HepG2 (cell line): ENCODE measurements around the gene CDR2L. TPM values are rescaled to one million over a fixed set of nuclear protein-coding genes. Genes with fewer than 3 reads are reported as not detected.

Source experiments
- ATAD3A ChIP-seq: sonication (generic); formaldehyde crosslinking; IDR thresholded peaks from 2 replicates; pipeline ENCODE4 v1.4.0; 2020; ENCODE audit warnings: missing genetic modification reagents
- CEBPB ChIP-seq: IDR thresholded peaks from 2 replicates; pipeline ENCODE4 v1.6.1; 2011; ENCODE audit warnings: low read depth, low read length, improper control_type of control experiment, borderline replicate concordance
- EED ChIP-seq: sonication (generic); formaldehyde crosslinking; IDR thresholded peaks from 2 replicates; pipeline ENCODE4 v1.5.0; 2020; ENCODE audit warnings: mild to moderate bottlenecking, missing genetic modification reagents
- FOXP4 ChIP-seq: sonication (generic); formaldehyde crosslinking; IDR thresholded peaks from 2 replicates; pipeline ENCODE4 v1.4.0; 2020; ENCODE audit warnings: missing genetic modification reagents
- HMG20B ChIP-seq: conservative IDR thresholded peaks from 2 replicates; pipeline ENCODE4 v1.6.1; 2016; ENCODE audit warnings: missing genetic modification reagents, missing compliant biosample characterization
- KDM5A ChIP-seq: fragments of 200-600 bp; sonication (generic); IDR thresholded peaks from 2 replicates; pipeline ENCODE4 v1.7.0; 2018; ENCODE audit warnings: antibody characterized with exemption, mild to moderate bottlenecking, low read length, borderline replicate concordance
- MAFG ChIP-seq: sonication (generic); formaldehyde crosslinking; IDR thresholded peaks from 2 replicates; pipeline ENCODE4 v1.5.1; 2020; ENCODE audit warnings: mild to moderate bottlenecking, missing genetic modification reagents
- MED13 ChIP-seq: sonication (generic); formaldehyde crosslinking; IDR thresholded peaks from 2 replicates; pipeline ENCODE4 v1.5.0; 2020; ENCODE audit warnings: missing genetic modification reagents
- MIER2 ChIP-seq: IDR thresholded peaks from 2 replicates; pipeline ENCODE4 v1.6.1; 2016; ENCODE audit warnings: missing biosample characterization, missing genetic modification reagents
- PITX1 ChIP-seq: sonication (generic); formaldehyde crosslinking; IDR thresholded peaks from 2 replicates; pipeline ENCODE4 v1.5.1; 2020; ENCODE audit warnings: mild to moderate bottlenecking, missing genetic modification reagents
- SAFB2 ChIP-seq: sonication (generic); formaldehyde crosslinking; IDR thresholded peaks from 2 replicates; pipeline ENCODE4 v1.5.1; 2020; ENCODE audit warnings: missing genetic modification reagents, low read depth, mild to moderate bottlenecking, borderline replicate concordance
- SATB2 ChIP-seq: sonication (generic); formaldehyde crosslinking; IDR thresholded peaks from 2 replicates; pipeline ENCODE4 v1.5.0; 2020; ENCODE audit warnings: missing genetic modification reagents
- SMAD9 ChIP-seq: sonication (generic); formaldehyde crosslinking; IDR thresholded peaks from 2 replicates; pipeline ENCODE4 v1.5.1; 2020; ENCODE audit warnings: mild to moderate bottlenecking, missing genetic modification reagents
- YEATS2 ChIP-seq: sonication (generic); formaldehyde crosslinking; IDR thresholded peaks from 2 replicates; pipeline ENCODE4 v1.4.0; 2020; ENCODE audit warnings: missing genetic modification reagents, borderline replicate concordance
- ZNF12 ChIP-seq: sonication (generic); formaldehyde crosslinking; IDR thresholded peaks from 2 replicates; pipeline ENCODE4 v1.5.0; 2020; ENCODE audit warnings: missing genetic modification reagents
- ZNF44 ChIP-seq: sonication (generic); formaldehyde crosslinking; IDR thresholded peaks from 2 replicates; pipeline ENCODE4 v1.5.1; 2020; ENCODE audit warnings: mild to moderate bottlenecking, missing genetic modification reagents
- ZNF580 ChIP-seq: IDR thresholded peaks from 2 replicates; pipeline ENCODE4 v1.6.1; 2016; ENCODE audit warnings: low read depth, borderline replicate concordance
- ZNF609 ChIP-seq: sonication (generic); formaldehyde crosslinking; IDR thresholded peaks from 2 replicates; pipeline ENCODE4 v1.4.0; 2020; ENCODE audit warnings: mild to moderate bottlenecking, missing genetic modification reagents, borderline replicate concordance
- ZNF614 ChIP-seq: IDR thresholded peaks from 2 replicates; pipeline ENCODE4 v1.6.1; 2018; ENCODE audit warnings: missing biosample characterization, missing genetic modification reagents, inconsistent platforms, borderline replicate concordance
- ZNF773 ChIP-seq: sonication (generic); formaldehyde crosslinking; IDR thresholded peaks from 2 replicates; pipeline ENCODE4 v1.4.0; 2020; ENCODE audit warnings: missing genetic modification reagents, borderline replicate concordance
- ZNF83 ChIP-seq: sonication (generic); formaldehyde crosslinking; IDR thresholded peaks from 2 replicates; pipeline ENCODE4 v1.4.0; 2020; ENCODE audit warnings: missing genetic modification reagents, mild to moderate bottlenecking, borderline replicate concordance
- polyA plus RNA-seq, 8 experiments: library from polyadenylated mRNA; depleted of rRNA in 3 of 8; stranded (reverse) in 7 of 8; unstranded in 1 of 8; fragments of >200 nt; fragmentation: Illumina TruSeq in 4 of 8; extraction: Trizol in 4 of 8; gene quantifications; 2 replicates each; pipeline versions ENCODE4 v1.2.1 to v1.2.3, GENCODE V29; 2011 to 2016; ENCODE audit warnings: low read depth in 4 of 8, missing spikeins in 1 of 8, mixed read lengths in 1 of 8; ENCODE audit not compliant: insufficient read depth in 1 of 8
- total RNA-seq, 5 experiments: library from RNA; depleted of rRNA; stranded (reverse); fragments of >200 nt; fragmentation: Illumina TruSeq; extraction: Trizol; gene quantifications; 2 replicates each; pipeline ENCODE4 v1.2.3, GENCODE V29; 2016; ENCODE audit warnings: low read depth in 1 of 5

CDR2L gene
- total and polyA plus RNA-seq, 2 of the 13 experiments (the other 11 are each of a cell fraction or from before 2014, with no cell fraction given): 1.9 to 2.1 TPM

GRCh38 chr17:75033346-75034235, 46.2 kb downstream of the CDR2L start (continued):
- peak; percentile 16; the same call in 1 of the 2 replicates for TF ChIP-seq ZNF609 (CRISPR knock-in tag)
- 0 out of 2 replicates have a peak, but pooled peaks have one; percentile 59 for TF ChIP-seq ZNF44
- peak; percentile 72; the same call in 1 of the 2 replicates for TF ChIP-seq ZNF580
- no peak for TF ChIP-seq MAFG (CRISPR knock-in tag)
- 0 out of 2 replicates have a peak, but pooled peaks have one; percentile 8 for TF ChIP-seq SATB2 (CRISPR knock-in tag)
- TF ChIP-seq YEATS2: peak; percentile 67; the same call in 1 of the 2 replicates
- no peak; the same call in 1 of the 2 replicates for TF ChIP-seq ZNF773
- no peak for TF ChIP-seq MED13
- TF ChIP-seq CEBPB: no peak
- peak; percentile 47; the same call in 1 of the 2 replicates for TF ChIP-seq KDM5A
- no peak for TF ChIP-seq SAFB2 (CRISPR knock-in tag)
- peak; percentile 75 for TF ChIP-seq MIER2 (CRISPR knock-in tag)
- no peak for TF ChIP-seq ATAD3A (CRISPR knock-in tag)
- peak; percentile 80 for TF ChIP-seq ZNF12 (CRISPR knock-in tag)
- peak; percentile 95 for TF ChIP-seq ZNF614 (CRISPR knock-in tag)
- TF ChIP-seq EED (CRISPR knock-in tag): 0 out of 2 replicates have a peak, but pooled peaks have one; percentile 31
- TF ChIP-seq PITX1 (CRISPR knock-in tag): peak; percentile 77; the same call in 1 of the 2 replicates
- 0 out of 2 replicates have a peak, but pooled peaks have one; percentile 14 for TF ChIP-seq HMG20B (CRISPR knock-in tag)
- no peak for TF ChIP-seq SMAD9 (CRISPR knock-in tag)
- peak; percentile 58 for TF ChIP-seq FOXP4 (CRISPR knock-in tag)
- peak; percentile 99 for TF ChIP-seq ZNF83 (CRISPR knock-in tag)
